Measurements from ENCODE around the gene RSPRY1.

RSPRY1 gene

DNA sequence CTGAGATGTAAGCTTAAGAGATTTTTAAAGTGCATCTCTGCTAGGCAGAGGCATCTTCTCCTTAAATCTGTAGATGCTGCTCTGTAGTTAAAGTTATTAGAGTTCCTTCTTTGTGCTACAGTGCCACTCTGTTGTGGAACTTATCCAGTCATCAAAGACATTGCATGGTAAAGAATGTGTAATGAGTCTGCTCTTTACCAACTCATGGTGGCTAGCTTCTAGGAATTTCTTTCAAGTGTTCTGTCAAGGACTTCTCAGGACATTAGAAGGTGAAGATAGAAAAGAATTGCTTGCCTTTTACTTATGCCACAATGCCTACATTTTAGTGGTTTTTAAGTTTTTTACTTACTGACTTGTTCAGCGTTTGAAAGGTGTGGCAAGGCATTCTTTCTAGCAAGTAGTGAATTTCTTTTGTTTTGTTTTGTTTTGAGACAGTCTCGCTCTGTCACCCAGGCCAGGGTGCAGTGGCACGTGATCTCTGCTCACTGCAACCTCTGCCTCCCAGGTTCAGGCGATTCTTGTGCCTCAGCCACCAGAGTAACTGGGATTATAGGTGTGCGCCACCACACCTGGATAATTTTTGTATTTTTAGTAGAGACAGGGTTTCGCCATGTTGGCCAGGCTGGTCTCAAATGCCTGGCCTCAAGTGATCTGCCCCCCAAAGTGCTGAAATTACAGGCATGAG, 38.7 kb downstream of the RSPRY1 start:
- no peak for DNase-seq

DNA sequence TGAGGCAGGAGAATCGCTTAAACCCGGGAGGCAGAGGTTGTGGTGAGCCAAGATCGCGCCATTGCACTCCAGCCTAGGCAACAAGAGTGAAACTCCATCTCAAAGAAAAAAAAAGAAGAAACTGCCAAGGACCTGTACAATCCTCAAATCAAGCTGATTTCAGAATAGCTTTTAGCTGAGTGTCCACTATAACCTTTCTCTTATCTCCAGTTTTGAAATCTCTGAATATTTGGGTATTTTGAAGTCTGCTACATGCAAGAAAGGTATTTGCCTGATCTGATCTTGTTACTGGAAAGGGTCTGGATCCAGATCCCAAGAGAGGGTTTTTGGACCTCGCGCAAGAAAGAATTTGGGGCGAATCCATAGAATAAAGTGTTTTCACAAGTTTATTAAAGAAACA, 39.8 kb downstream of the RSPRY1 start:
- no peak for DNase-seq

- DNase-seq: no peak
Measured at GRCh38 chr16:57226701-57227621, 40.8 kb downstream of the RSPRY1 start.

- no peak for DNase-seq
Measured at GRCh38 chr16:57229079-57229478, 43.0 kb downstream of the RSPRY1 start.

DNA sequence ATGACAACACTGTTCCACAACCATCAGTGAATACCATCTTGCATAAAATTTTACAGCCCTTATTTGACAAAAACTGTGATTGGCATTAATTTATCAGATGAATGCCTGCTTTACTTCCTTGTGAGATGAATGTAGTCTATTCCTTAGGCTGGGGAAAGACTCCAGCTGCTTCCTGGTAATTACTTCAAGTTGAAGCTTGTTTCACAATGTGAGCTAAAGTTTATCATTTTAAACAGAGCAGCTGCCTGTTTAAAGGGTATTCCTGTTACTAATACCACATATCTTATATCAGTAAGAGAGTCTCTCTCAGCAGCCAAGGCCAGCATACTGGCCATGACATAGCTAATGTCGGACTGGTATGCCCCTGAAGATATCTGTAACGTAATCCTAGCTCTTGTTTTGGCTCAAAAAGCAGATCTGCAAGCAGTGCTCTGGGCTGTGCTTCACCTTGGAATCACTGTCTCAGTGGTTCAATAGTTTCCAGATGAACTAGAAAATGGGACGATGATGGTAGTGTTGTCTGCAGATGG, 45.8 kb downstream of the RSPRY1 start:
- no peak for DNase-seq

- no peak for DNase-seq
Measured at GRCh38 chr16:57233944-57234706, 48.0 kb downstream of the RSPRY1 start.

- no peak for DNase-seq
Measured at GRCh38 chr16:57234707-57235092, 48.6 kb downstream of the RSPRY1 start.

DNA sequence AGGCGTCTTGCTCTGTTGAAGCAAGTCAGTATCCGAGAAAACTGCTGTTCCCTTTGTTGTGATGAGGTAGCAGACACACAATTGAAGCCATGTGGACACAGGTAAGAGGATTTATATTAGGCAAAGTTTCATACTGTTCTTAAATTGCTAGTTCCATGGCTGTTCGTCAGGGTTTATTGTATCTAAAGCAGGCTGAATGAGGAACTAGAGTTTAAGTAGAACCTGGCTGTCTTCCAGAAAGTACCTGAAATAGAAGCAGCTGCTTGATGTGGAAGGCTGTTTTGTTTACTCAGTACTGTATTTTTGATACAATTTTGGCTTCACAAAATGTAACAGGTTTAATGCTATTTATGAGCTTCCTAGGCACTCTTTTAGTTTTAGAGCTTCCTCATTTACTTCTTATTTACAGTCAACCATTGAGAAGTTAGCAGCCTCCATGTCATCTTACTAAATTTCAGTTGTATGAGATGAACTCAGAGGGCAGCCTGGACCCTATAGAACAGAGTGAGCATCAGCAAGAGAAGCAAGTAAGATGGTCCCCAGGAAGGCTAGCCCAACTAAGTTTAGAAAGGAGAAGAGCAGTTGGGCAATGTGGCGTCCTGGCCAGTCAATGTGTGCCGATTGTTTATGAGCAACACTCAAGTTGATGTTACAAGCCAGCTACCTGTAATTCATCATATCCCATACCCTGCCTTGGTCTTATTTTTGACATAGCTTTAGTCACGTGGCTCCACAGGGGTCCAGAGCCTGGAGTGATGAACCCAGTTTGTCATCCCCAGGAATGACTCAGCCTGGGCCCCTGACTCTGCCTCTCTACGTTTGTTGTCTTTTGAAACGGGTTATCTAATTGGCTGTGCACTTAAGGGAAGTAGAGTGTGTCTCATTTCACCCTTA, 49.2 kb downstream of the RSPRY1 start:
- DNase-seq: no peak

GRCh38 chr16:57236022-57236350, 49.9 kb downstream of the RSPRY1 start:
- DNase-seq: no peak

DNA sequence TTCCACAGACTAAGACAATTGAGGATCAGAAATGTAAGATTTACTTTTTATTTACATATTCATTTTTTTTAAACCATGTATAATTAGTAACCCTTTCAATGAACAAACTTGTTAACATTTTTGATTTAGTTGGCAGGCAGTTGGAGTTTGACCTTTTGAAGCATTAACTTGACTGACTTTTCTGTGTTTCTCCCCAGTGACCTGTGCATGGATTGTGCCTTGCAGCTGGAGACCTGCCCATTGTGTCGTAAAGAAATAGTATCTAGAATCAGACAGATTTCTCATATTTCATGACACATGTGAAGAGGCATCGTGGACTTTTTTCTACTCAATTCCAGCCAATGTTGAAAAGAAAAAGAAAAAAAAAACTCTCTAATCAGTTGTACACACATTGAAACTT, 52.6 kb downstream of the RSPRY1 start:
- DNase-seq: no peak

- no peak for DNase-seq
Measured at GRCh38 chr16:57239107-57239506, 53.0 kb downstream of the RSPRY1 start.

GRCh38 chr16:57240851-57241250, 54.7 kb downstream of the RSPRY1 start:
- DNase-seq: no peak

- DNase-seq: no peak
Measured at GRCh38 chr16:57242650-57243049, 56.5 kb downstream of the RSPRY1 start.

GRCh38 chr16:57244463-57244766, 58.3 kb downstream of the RSPRY1 start:
- no peak for DNase-seq

- DNase-seq: peak; percentile 99
Measured at GRCh38 chr16:57244767-57245471, 58.8 kb downstream of the RSPRY1 start, which contains the start of gene ARL2BP. TSS of gene ARL2BP (plus strand) at chr16:57245259. CDS start at chr16:57245368, 109 bp downstream.

DNA sequence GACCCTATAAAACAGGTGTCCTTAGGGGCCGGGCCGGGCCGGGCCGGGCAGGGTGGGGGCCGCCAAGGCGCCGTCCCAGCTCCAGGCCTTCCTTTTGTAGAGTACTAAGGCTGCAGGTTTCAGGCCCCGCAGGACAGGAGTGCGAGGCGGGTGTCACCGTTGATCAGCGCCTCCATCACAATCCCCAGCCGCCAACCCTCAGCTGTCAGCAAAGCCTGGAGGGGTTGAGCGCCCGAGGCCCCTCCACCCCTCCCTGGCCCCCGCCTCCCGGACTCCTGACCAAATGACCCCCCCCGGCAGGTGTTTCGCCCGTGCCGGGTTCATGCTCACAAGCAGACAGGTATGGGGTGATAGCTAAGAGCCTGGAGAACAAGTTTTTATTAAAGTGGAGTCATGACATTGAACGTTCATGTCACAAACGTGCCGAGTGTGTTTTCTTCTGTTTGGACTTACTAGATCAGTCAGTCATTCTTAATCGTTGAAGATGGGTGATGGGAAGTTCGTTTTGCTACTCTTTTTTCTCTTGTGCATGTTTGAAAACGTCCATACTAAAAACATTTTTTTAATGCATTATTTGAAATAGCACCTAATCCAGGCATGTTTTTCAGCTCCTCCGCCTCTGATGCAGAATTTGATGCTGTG, 59.5 kb downstream of the RSPRY1 start:
- DNase-seq: no peak

GRCh38 chr16:57251352-57251751, 65.2 kb downstream of the RSPRY1 start:
- DNase-seq: no peak

DNA sequence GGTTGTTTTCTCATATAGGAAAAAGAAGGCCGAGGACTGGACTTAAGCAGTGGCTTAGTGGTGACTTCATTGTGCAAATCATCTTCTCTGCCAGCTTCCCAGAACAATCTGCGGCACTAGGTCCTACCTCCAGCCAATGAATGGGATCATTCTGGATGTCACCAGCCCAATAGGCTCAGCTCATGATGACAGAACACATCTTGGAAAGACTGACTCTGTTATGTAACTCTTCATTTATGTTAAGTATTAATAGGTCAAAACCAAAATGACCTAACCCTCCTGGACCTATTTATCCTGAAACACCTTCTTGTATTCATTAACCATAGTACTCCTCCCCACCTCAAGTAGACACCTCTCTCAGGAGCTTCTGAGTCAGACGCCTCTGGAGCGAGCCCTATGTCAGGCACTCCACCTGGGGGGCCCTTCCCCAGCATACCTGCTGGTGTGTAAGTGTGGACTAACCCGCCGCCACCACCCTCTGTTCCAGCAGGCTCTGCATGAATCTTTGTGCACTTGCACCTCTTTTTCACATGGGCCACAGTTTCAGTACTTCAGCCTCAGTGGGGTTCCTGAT, 66.1 kb downstream of the RSPRY1 start:
- DNase-seq: no peak

DNA sequence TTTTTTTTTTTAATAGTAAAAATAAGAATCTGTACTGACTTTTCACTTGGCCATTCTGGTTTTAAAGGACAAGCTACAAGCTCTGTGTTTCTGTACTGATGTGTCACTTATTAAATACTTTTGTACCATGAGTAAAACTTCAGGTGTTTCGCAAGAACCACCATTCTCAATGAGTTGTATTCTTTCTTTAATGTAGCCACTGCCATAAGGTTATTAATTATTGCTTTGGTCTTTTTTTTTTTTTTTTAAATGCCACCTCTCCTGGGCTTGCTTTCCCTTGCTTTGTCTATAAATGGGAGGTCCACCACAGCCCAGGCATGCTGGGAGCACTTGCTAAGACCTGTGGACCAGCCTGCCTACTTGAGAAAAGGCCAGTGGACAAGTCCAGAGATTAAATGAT, 67.3 kb downstream of the RSPRY1 start:
- peak; percentile 16 for DNase-seq

- DNase-seq: peak; percentile 41
Measured at GRCh38 chr16:57255686-57256415, 69.7 kb downstream of the RSPRY1 start.
